Gastrocnemius medialis (tissue), 4 donors: Measurements from ENCODE around the gene CLCN2. TPM values are rescaled to one million over a fixed set of nuclear protein-coding genes. Genes with fewer than 3 reads are reported as not detected.

Experiments used
- ATAC-seq, 2 donors: fragments of 150-250 bp; one replicate each; pipeline ENCODE4 v1.9.1; 2016
- DNase-seq, 2 donors: peaks; one replicate each; pipeline ENCODE4 v3.0.0-alpha.2; 2019
- H3K27ac ChIP-seq, 4 donors: fragments of 200-600 bp; sonication (generic); 1 replicate in 1 of 4; 2 replicates in 3 of 4; pipeline ENCODE4 v1.5.1; 2016 to 2018; ENCODE audit warnings: mild to moderate bottlenecking in 2 of 4, moderate library complexity in 1 of 4
- H3K27me3 ChIP-seq, 3 donors: fragments of 200-600 bp; sonication (generic) in 2 of 3; 1 replicate in 1 of 3; 2 replicates in 2 of 3; pipeline versions ENCODE4 v1.5.1 to v1.6.0; 2016 to 2019; ENCODE audit warnings: mild to moderate bottlenecking in 1 of 3, moderate library complexity in 1 of 3
- H3K36me3 ChIP-seq, 2 donors: fragments of 200-600 bp; sonication (generic) in 1 of 2; one replicate each; pipeline ENCODE4 v1.5.1; 2017 to 2018
- H3K4me1 ChIP-seq, 2 donors: fragments of 200-600 bp; sonication (generic) in 1 of 2; one replicate each; pipeline ENCODE4 v1.5.1; 2016 to 2017; ENCODE audit warnings: mild to moderate bottlenecking in 2 of 2
- H3K4me3 ChIP-seq, 4 donors: fragments of 200-600 bp; sonication (generic) in 3 of 4; 1 replicate in 1 of 4; 2 replicates in 3 of 4; pipeline ENCODE4 v1.5.1; 2016 to 2019; ENCODE audit warnings: mild to moderate bottlenecking in 2 of 4
- H3K9me3 ChIP-seq, 3 donors: fragments of 200-600 bp; sonication (generic) in 2 of 3; 1 replicate in 1 of 3; 2 replicates in 2 of 3; pipeline ENCODE4 v1.5.1; 2016 to 2019
- POLR2A ChIP-seq, 2 donors: fragments of 450-650 bp; IDR thresholded peaks; one replicate each; pipeline ENCODE4 v1.6.1; 2017; ENCODE audit warnings: antibody characterized with exemption in 2 of 2, mild to moderate bottlenecking in 2 of 2, moderate library complexity in 2 of 2
- in situ Hi-C, 4 donors: fragments of 200-750 bp; cut with MboI; loops; one replicate each; pipeline versions ENCODE4 v1.15.0 to v1.8.0; 2017; ENCODE audit warnings: low sequenced_read_pairs in 4 of 4
- intact Hi-C: fragments of 100-400 bp; cut with DNase I; formaldehyde crosslinking; loops from one replicate; pipeline ENCODE4 v1.15.1; 2023; ENCODE audit warnings: low total_unique reads
- total RNA-seq, 4 donors: library from RNA; depleted of rRNA; stranded (reverse); fragments of >200 nt; gene quantifications; one replicate each; pipeline versions ENCODE4 v1.1.0 to v1.2.3, GENCODE V29; 2016
- TF ChIP-seq, protein P1 (sequence below), 5 experiments: fragments of 450-650 bp in 3 of 5; fragments of 200-600 bp in 2 of 5; sonication (generic) in 2 of 5; IDR thresholded peaks in 4 of 5; conservative IDR thresholded peaks in 1 of 5; 1 replicate in 4 of 5; 2 replicates in 1 of 5; pipeline ENCODE4 v1.5.1; 2016 to 2019; ENCODE audit warnings: antibody characterized with exemption in 5 of 5, mild to moderate bottlenecking in 3 of 5, moderate library complexity in 3 of 5

Gene CLCN2
- total RNA-seq, 4 donors from 2014 or later = 0.62 to 1.2 (median 0.92) TPM

DNA sequence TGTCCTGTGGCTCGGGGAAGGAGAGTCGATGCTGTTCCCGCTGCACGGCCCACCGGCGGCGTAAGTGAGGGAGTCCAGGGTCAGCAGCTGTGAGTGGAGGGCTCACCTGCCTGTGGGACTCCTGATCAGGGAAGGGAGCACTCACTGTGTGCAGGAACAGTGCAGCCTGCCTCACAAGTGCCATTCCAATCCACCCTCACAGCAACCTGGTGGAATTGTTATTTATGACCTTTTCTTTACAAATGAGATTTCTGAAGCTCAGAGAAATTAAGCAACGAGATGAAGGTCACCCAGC lies 27.5 kb upstream of the CLCN2 start:
- H3K4me1 ChIP-seq = no peaks in the 10 kb centered on the region
- H3K27ac ChIP-seq = no peak overlapping the region
- no peaks in the 10 kb centered on the region for H3K9me3 ChIP-seq
- no peaks in the 10 kb centered on the region for H3K27me3 ChIP-seq
- in situ Hi-C loops = no loop called here
- H3K36me3 ChIP-seq = no peaks in the 10 kb centered on the region
- DNase-seq = no peak
- intact Hi-C loops = no loop called here
- no peak overlapping the region for H3K4me3 ChIP-seq
- TF ChIP-seq, protein P1, sequence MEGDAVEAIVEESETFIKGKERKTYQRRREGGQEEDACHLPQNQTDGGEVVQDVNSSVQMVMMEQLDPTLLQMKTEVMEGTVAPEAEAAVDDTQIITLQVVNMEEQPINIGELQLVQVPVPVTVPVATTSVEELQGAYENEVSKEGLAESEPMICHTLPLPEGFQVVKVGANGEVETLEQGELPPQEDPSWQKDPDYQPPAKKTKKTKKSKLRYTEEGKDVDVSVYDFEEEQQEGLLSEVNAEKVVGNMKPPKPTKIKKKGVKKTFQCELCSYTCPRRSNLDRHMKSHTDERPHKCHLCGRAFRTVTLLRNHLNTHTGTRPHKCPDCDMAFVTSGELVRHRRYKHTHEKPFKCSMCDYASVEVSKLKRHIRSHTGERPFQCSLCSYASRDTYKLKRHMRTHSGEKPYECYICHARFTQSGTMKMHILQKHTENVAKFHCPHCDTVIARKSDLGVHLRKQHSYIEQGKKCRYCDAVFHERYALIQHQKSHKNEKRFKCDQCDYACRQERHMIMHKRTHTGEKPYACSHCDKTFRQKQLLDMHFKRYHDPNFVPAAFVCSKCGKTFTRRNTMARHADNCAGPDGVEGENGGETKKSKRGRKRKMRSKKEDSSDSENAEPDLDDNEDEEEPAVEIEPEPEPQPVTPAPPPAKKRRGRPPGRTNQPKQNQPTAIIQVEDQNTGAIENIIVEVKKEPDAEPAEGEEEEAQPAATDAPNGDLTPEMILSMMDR (IDR thresholded peaks at IDR 0.05 in 4 of 5, conservative IDR thresholded peaks at IDR 0.05 in 1 of 5) = no peak
- no peak for TF ChIP-seq POLR2A (IDR thresholded peaks at IDR 0.05)
- no peak for ATAC-seq

DNA sequence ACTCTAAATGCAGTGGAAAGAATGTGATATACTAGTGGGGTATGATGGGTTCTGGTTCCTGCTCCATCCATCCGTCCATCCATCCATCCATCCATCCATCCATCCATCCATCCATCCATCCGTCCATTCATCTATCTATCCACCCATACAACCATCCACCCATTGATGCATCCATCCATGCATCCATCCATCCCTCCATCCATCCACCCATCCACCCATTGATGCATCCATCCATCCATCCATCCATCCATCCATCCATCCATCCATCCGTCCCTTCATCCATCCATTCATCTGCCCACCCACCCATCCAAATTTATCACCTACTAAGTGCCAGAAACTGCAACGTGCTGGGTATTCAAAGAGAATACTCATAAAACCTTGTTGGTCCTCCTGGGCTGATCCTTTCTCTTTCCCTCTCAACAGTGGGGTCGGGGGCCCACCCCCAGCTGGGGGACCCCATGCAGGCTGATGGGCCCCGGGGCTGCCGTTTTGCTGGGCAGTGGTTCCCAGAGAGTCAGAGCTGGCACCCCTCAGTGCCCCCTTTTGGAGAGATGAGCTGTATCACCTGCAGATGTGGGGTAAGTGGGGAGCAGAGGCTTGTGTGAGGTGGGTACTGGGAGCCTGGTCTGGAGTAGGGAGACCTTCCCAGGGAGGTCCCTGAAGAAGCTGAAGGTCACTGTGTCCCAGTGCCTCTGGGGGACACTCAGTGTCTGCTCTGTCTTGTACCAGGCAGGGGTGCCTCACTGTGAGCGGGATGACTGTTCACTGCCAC lies 26.9 kb upstream of the CLCN2 start:
- no peak for DNase-seq
- intact Hi-C loops = no loop called here
- no peak for ATAC-seq

DNA sequence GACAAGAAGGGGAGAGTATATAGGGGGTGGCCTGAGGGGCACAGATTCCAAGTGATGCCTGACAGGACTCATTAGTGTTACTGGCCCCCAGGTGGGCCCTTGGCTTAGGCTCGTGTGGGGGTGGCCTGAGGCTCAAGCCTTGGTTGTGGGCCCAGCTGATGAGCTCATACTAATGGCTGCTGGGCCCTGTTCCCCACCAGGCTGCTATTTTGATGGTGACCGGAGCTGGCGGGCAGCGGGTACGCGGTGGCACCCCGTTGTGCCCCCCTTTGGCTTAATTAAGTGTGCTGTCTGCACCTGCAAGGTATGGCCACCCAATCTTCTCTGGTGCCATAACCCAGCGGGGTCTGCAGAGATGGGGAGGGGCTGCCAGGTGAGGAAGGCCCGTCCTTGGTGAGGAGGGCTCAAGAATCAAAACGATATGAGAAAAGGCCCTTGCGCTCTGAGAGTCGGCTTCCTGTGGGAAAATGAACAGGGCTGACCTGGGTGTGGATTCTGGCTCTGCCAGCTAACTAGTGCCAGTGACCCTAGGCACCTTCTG lies 25.8 kb upstream of the CLCN2 start:
- in situ Hi-C loops (no loop called here), intact Hi-C loops (no loop called here)
- H3K27me3 ChIP-seq = no peaks in the 10 kb centered on the region
- H3K9me3 ChIP-seq = no peaks in the 10 kb centered on the region
- ATAC-seq (no peak), DNase-seq (no peak)
- H3K36me3 ChIP-seq = no peaks in the 10 kb centered on the region
- H3K4me3 ChIP-seq = no peak overlapping the region
- TF ChIP-seq, protein P1 (IDR thresholded peaks at IDR 0.05 in 4 of 5, conservative IDR thresholded peaks at IDR 0.05 in 1 of 5) = no peak
- TF ChIP-seq POLR2A (IDR thresholded peaks at IDR 0.05) = no peak
- no peak overlapping the region for H3K27ac ChIP-seq
- H3K4me1 ChIP-seq = no peaks in the 10 kb centered on the region

More for the DNA sequence above, 26.9 kb upstream of the CLCN2 start:
- in situ Hi-C loops = no loop called here
- no peaks in the 10 kb centered on the region for H3K36me3 ChIP-seq
- H3K27me3 ChIP-seq = no peaks in the 10 kb centered on the region
- no peak for TF ChIP-seq POLR2A (IDR thresholded peaks at IDR 0.05)
- TF ChIP-seq, protein P1 (IDR thresholded peaks at IDR 0.05 in 4 of 5, conservative IDR thresholded peaks at IDR 0.05 in 1 of 5) = no peak
- no peak overlapping the region for H3K27ac ChIP-seq
- H3K4me3 ChIP-seq = no peak overlapping the region
- H3K9me3 ChIP-seq = no peaks in the 10 kb centered on the region
- H3K4me1 ChIP-seq = no peaks in the 10 kb centered on the region

DNA sequence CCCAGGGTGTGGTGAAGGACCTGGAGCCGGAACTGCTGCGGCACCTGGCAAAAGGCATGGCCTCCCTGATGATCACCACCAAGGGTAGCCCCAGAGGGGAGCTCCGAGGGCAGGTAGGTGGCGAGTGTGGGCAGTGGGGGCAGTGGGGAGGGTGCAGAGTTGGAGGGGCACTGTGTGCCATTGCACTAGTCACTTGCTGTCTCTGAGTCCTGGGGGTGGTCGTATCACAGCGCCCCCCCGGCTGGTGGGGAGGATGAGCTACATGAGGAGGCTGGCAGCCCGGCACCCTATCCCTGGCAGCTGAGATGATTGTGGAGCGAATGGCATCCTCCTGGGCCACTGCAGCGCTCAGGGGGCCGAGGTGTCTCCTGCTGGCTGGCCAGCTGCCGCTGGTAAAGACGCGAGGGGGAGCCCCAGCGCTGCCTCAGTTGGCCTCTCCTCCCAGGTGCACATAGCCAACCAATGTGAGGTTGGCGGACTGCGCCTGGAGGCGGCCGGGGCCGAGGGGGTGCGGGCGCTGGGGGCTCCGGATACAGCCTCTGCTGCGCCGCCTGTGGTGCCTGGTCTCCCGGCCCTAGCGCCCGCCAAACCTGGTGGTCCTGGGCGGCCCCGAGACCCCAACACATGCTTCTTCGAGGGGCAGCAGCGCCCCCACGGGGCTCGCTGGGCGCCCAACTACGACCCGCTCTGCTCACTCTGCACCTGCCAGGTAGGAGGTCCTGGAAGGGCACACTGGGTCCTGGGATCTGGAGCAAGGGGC lies 24.8 kb upstream of the CLCN2 start:
- H3K27me3 ChIP-seq = peaks cover 0 to 9% (median 4%) of the 10 kb centered on the region in 3 donors
- DNase-seq (no peak), ATAC-seq (no peak)
- intact Hi-C loops (no loop called here), in situ Hi-C loops (no loop called here)
- no peak for TF ChIP-seq POLR2A (IDR thresholded peaks at IDR 0.05)
- TF ChIP-seq, protein P1 (IDR thresholded peaks at IDR 0.05 in 4 of 5, conservative IDR thresholded peaks at IDR 0.05 in 1 of 5) = no peak
- peaks cover 0 to 5% of the 10 kb centered on the region in 2 donors for H3K4me1 ChIP-seq
- no peaks in the 10 kb centered on the region for H3K36me3 ChIP-seq
- H3K9me3 ChIP-seq = no peaks in the 10 kb centered on the region
- H3K27ac ChIP-seq = no peak overlapping the region
- H3K4me3 ChIP-seq = no peak overlapping the region
